ENCODE data around the gene TMEM141. TPM values are rescaled to one million over a fixed set of nuclear protein-coding genes. Genes with fewer than 3 reads are reported as not detected.

The TMEM141 gene
- total RNA-seq, 1 experiment from 2014 or later = 32.7 TPM

- Histone ChIP-seq H3K27ac (ENCODE audit: low read depth, low read length, poor library complexity, severe bottlenecking) (no peak overlapping the region), H3K9me3 (ENCODE audit: low read depth, low read length, poor library complexity, severe bottlenecking) (peaks cover 7% of the 10 kb centered on the region), H3K27me3 (replicated peaks; ENCODE audit: insufficient read depth, low read depth, low read length, poor library complexity) (no peaks in the 10 kb centered on the region), H3K4me3 (ENCODE audit: low read depth, low read length, poor library complexity, severe bottlenecking) (no peak overlapping the region), H3K36me3 (ENCODE audit: insufficient read depth, low read length, poor library complexity, severe bottlenecking) (no peaks in the 10 kb centered on the region), H3K4me1 (ENCODE audit: insufficient read depth, low read length, poor library complexity, severe bottlenecking) (peaks cover 5% of the 10 kb centered on the region)
- POLR2A ChIA-PET (ENCODE audit: low non-redundant PET) = no interaction called here
- intact Hi-C loops (cut with micrococcal nuclease; ENCODE audit: unreplicated experiment) = no loop called here
- no peak for TF ChIP-seq CTCF (conservative IDR thresholded peaks at IDR 0.05; ENCODE audit: low read depth, low read length)
- DNase-seq (ENCODE audit: low spot score) = no peak
- CTCF ChIA-PET = no interaction called here
- BruUV-seq (replicated peaks) = no TSS peak
Observed at GRCh38 chr9:136756134-136756438, 35.1 kb upstream of the TMEM141 start.

DNA sequence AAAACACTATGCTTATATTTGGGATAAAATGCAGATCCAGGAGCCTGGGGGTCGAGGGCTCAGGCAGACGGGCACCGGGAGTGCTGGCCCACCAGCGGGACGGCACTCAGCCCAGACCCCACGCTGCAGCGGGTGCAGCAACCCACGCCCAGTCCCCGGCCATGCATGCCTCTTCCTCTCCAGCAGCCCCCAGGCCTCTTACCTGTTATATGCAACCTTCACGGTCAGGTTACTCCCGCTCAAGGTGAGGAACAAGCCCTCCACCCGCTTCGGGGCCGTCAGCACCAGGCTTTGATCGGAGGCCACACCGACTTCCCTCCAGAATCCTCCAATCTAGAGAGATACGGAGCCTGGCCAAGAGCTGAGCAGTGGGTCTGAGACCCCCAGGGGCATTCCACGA is 34.3 kb upstream of the TMEM141 start:
- DNase-seq (ENCODE audit: low spot score) = no peak
- H3K27ac ChIP-seq (ENCODE audit: low read depth, low read length, poor library complexity, severe bottlenecking) = no peak overlapping the region
- H3K27me3 ChIP-seq (replicated peaks; ENCODE audit: insufficient read depth, low read depth, low read length, poor library complexity) = no peaks in the 10 kb centered on the region
- H3K4me3 ChIP-seq (ENCODE audit: low read depth, low read length, poor library complexity, severe bottlenecking) = no peak overlapping the region
- TF ChIP-seq CTCF (conservative IDR thresholded peaks at IDR 0.05; ENCODE audit: low read depth, low read length) (no peak), EZH2 (IDR thresholded peaks at IDR 0.05; ENCODE audit: borderline replicate concordance, low read depth, low read length, poor library complexity, severe bottlenecking) (no peak)
- BruUV-seq (replicated peaks) = no TSS peak
- intact Hi-C loops (cut with micrococcal nuclease; ENCODE audit: unreplicated experiment) = no loop called here
- ChIA-PET POLR2A (ENCODE audit: low non-redundant PET) (no interaction called here), CTCF (no interaction called here)
- peaks cover 5% of the 10 kb centered on the region for H3K4me1 ChIP-seq (ENCODE audit: insufficient read depth, low read length, poor library complexity, severe bottlenecking)
- no peaks in the 10 kb centered on the region for H3K36me3 ChIP-seq (ENCODE audit: insufficient read depth, low read length, poor library complexity, severe bottlenecking)
- H3K9me3 ChIP-seq (ENCODE audit: low read depth, low read length, poor library complexity, severe bottlenecking) = no peaks in the 10 kb centered on the region

- ChIA-PET CTCF (no interaction called here), POLR2A (ENCODE audit: low non-redundant PET) (no interaction called here)
- no TSS peak for BruUV-seq (replicated peaks)
- Histone ChIP-seq H3K27me3 (replicated peaks; ENCODE audit: insufficient read depth, low read depth, low read length, poor library complexity) (no peaks in the 10 kb centered on the region), H3K27ac (ENCODE audit: low read depth, low read length, poor library complexity, severe bottlenecking) (no peak overlapping the region), H3K9me3 (ENCODE audit: low read depth, low read length, poor library complexity, severe bottlenecking) (no peaks in the 10 kb centered on the region), H3K4me3 (ENCODE audit: low read depth, low read length, poor library complexity, severe bottlenecking) (no peak overlapping the region), H3K36me3 (ENCODE audit: insufficient read depth, low read length, poor library complexity, severe bottlenecking) (no peaks in the 10 kb centered on the region), H3K4me1 (ENCODE audit: insufficient read depth, low read length, poor library complexity, severe bottlenecking) (peaks cover 5% of the 10 kb centered on the region)
- intact Hi-C loops (cut with micrococcal nuclease; ENCODE audit: unreplicated experiment) = no loop called here
- no peak for DNase-seq (ENCODE audit: low spot score)
- TF ChIP-seq EZH2 (IDR thresholded peaks at IDR 0.05; ENCODE audit: borderline replicate concordance, low read depth, low read length, poor library complexity, severe bottlenecking) (no peak), CTCF (conservative IDR thresholded peaks at IDR 0.05; ENCODE audit: low read depth, low read length) (no peak)
Observed at GRCh38 chr9:136757328-136757727, 33.8 kb upstream of the TMEM141 start.

Data from A673 (cell line).